Loucy (cell line): ENCODE measurements around the gene SAMD1.

Experiments used
- H2AFZ ChIP-seq: fragments of 200-600 bp; sonication (generic); 2 replicates; pipeline ENCODE4 v1.6.0; 2016; ENCODE audit warnings: antibody characterized with exemption, mild to moderate bottlenecking, low read length, moderate library complexity
- H3F3A ChIP-seq: fragments of 200-600 bp; 2 replicates; pipeline ENCODE4 v1.6.0; 2016; ENCODE audit warnings: antibody characterized with exemption, low read depth, mild to moderate bottlenecking
- H3K27me3 ChIP-seq: fragments of 200-600 bp; sonication (generic); 2 replicates; pipeline ENCODE4 v1.6.1; 2014; ENCODE audit warnings: low read length, mild to moderate bottlenecking; ENCODE audit not compliant: insufficient read depth, poor library complexity, severe bottlenecking
- H3K36me3 ChIP-seq: fragments of 200-600 bp; sonication (generic); 2 replicates; pipeline ENCODE4 v1.6.1; 2016; ENCODE audit warnings: low read length; ENCODE audit not compliant: insufficient read depth
- H3K4me1 ChIP-seq: fragments of 200-600 bp; sonication (generic); 2 replicates; pipeline ENCODE4 v1.5.1; 2014; ENCODE audit warnings: low read length, mild to moderate bottlenecking; ENCODE audit not compliant: insufficient read depth, poor library complexity, severe bottlenecking
- H3K4me2 ChIP-seq: fragments of 200-600 bp; sonication (generic); 2 replicates; pipeline ENCODE4 v1.6.0; 2014; ENCODE audit warnings: antibody characterized with exemption, low read length, low read depth, mild to moderate bottlenecking; ENCODE audit not compliant: poor library complexity, severe bottlenecking
- H3K4me3 ChIP-seq: fragments of 200-600 bp; sonication (generic); 2 replicates; pipeline ENCODE4 v1.5.1; 2014; ENCODE audit warnings: low read length, mild to moderate bottlenecking, mixed read lengths; ENCODE audit not compliant: poor library complexity, severe bottlenecking
- H3K79me2 ChIP-seq: fragments of 200-600 bp; sonication (generic); 2 replicates; pipeline ENCODE4 v1.6.1; 2014; ENCODE audit warnings: low read length; ENCODE audit not compliant: insufficient read depth
- H3K9ac ChIP-seq: fragments of 200-600 bp; sonication (generic); 2 replicates; pipeline ENCODE4 v1.6.0; 2014; ENCODE audit warnings: mild to moderate bottlenecking, low read depth, low read length, moderate library complexity; ENCODE audit not compliant: poor library complexity, severe bottlenecking
- H3K9me2 ChIP-seq: fragments of 200-600 bp; sonication (generic); replicated peaks from 2 replicates; pipeline ENCODE4 v1.6.1; 2016; ENCODE audit warnings: low read depth, low read length, mixed read lengths
- H3K9me3 ChIP-seq: fragments of 200-600 bp; sonication (generic); 2 replicates; pipeline ENCODE4 v1.6.1; 2014; ENCODE audit warnings: mild to moderate bottlenecking, antibody characterized with exemption, low read length, low read depth; ENCODE audit not compliant: insufficient read depth
- H4K20me1 ChIP-seq: fragments of 200-600 bp; sonication (generic); 2 replicates; pipeline ENCODE4 v1.6.0; 2014; ENCODE audit warnings: antibody characterized with exemption, low read length, mild to moderate bottlenecking; ENCODE audit not compliant: insufficient read depth, poor library complexity, severe bottlenecking
- EZH2phosphoT487 ChIP-seq: fragments of 200-600 bp; IDR thresholded peaks from 2 replicates; pipeline ENCODE4 v1.6.1; 2018; ENCODE audit warnings: antibody characterized with exemption, mild to moderate bottlenecking, moderate library complexity, borderline replicate concordance
- TF ChIP-seq, protein P1 (sequence below): fragments of 200-600 bp; sonication (generic); conservative IDR thresholded peaks from 2 replicates; pipeline ENCODE4 v1.5.1; 2014; ENCODE audit warnings: mild to moderate bottlenecking, antibody characterized with exemption, low read length

SAMD1 gene

DNA sequence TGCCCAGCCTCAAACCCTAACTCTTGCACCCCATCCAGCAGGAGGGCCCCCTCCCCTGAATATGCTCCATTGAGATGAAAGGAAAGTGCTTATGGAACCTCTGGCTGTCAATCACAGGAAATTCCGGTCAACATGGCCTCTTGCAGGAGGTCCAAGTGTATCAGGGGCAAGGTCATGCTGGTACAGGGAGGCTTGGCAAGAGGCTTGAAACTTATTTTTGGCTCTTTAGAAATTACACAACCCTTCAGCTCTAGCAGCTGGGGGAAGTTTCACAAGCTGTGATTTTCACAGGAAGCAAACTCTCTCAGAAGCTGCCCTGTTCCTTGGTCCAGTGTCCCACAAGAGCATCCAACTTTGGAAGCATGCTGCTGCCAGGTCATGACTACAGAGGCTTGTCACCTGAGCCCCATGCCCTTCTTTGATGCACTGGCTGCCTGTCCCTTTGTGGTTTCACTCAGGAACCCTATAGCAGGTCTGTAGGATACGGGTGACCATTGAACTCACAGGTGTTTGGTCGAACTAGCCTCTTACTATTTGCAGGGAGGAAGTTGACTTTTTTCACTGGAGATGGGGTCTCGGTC lies 37.5 kb upstream of the SAMD1 start:
- Histone ChIP-seq H3K79me2 (peaks cover 18% of the 10 kb centered on the region), H3K4me3 (no peak overlapping the region), H2AFZ (no peak overlapping the region), H3K4me2 (no peak overlapping the region), H3K9me2 (no peaks in the 10 kb centered on the region), H3F3A (no peaks in the 10 kb centered on the region), H3K36me3 (0 out of 2 replicates have a peak, but pooled peaks cover 3% of the 10 kb centered on the region), H3K4me1 (no peaks in the 10 kb centered on the region), H4K20me1 (no peaks in the 10 kb centered on the region), H3K9ac (no peak overlapping the region), H3K27me3 (no peaks in the 10 kb centered on the region), H3K9me3 (no peaks in the 10 kb centered on the region)
- TF ChIP-seq EZH2phosphoT487, result no peak
- TF ChIP-seq, protein P1, sequence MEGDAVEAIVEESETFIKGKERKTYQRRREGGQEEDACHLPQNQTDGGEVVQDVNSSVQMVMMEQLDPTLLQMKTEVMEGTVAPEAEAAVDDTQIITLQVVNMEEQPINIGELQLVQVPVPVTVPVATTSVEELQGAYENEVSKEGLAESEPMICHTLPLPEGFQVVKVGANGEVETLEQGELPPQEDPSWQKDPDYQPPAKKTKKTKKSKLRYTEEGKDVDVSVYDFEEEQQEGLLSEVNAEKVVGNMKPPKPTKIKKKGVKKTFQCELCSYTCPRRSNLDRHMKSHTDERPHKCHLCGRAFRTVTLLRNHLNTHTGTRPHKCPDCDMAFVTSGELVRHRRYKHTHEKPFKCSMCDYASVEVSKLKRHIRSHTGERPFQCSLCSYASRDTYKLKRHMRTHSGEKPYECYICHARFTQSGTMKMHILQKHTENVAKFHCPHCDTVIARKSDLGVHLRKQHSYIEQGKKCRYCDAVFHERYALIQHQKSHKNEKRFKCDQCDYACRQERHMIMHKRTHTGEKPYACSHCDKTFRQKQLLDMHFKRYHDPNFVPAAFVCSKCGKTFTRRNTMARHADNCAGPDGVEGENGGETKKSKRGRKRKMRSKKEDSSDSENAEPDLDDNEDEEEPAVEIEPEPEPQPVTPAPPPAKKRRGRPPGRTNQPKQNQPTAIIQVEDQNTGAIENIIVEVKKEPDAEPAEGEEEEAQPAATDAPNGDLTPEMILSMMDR, result no peak

DNA sequence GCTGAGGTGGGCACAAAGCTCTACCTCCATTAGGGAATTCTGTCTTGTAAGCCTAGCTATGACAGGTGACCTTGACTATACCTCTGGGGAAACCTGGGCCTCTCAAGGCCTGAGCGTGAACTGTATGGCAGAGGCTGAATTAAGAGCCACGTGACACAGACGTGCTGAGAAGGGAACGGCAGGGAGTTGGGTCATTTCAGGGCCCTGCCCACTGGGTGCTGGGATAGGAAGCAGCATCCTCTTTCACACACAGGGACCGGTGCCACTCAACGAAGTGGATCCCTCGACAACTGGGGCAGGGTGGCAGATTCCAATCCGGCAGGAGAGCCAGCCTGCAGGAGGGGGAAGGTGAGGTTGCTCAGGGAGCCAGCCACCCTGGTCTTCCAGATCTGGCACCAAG lies 36.6 kb upstream of the SAMD1 start:
- H4K20me1 ChIP-seq, result no peaks in the 10 kb centered on the region
- no peaks in the 10 kb centered on the region for H3K9me3 ChIP-seq
- peaks cover 11% of the 10 kb centered on the region; the same call in 1 of the 2 replicates for H3K79me2 ChIP-seq
- TF ChIP-seq EZH2phosphoT487, result no peak
- TF ChIP-seq, protein P1, result no peak
- no peaks in the 10 kb centered on the region for H3K27me3 ChIP-seq
- H3F3A ChIP-seq, result no peaks in the 10 kb centered on the region
- no peak overlapping the region for H3K9ac ChIP-seq
- H3K9me2 ChIP-seq, result no peaks in the 10 kb centered on the region
- 0 out of 2 replicates have a peak, but pooled peaks cover 3% of the 10 kb centered on the region for H3K36me3 ChIP-seq
- no peaks in the 10 kb centered on the region for H3K4me1 ChIP-seq
- H2AFZ ChIP-seq, result no peak overlapping the region
- no peak overlapping the region for H3K4me3 ChIP-seq
- H3K4me2 ChIP-seq, result no peak overlapping the region

DNA sequence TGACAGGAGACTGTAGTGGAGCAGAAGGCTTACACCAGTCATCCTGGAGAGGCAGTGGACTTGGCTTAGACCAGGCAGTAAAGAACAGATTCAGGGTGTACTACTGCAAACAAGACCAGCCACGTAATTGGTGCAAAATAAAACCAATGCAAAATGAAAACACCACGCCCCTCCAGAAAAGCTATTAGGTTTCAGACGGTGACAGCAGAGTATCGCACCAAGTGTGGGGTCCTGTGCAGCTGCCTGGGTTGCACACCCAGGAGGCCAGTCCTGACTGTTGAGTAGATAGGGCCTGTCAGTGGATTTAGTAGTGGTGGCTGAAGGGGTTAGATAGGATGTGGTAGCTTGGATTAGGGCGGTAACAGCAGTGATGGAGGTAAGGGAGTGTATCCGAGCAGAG lies 32.4 kb upstream of the SAMD1 start:
- no peaks in the 10 kb centered on the region for H3K9me3 ChIP-seq
- no peaks in the 10 kb centered on the region for H3K27me3 ChIP-seq
- H3K4me1 ChIP-seq, result peaks cover 10% of the 10 kb centered on the region
- no peak overlapping the region for H2AFZ ChIP-seq
- no peaks in the 10 kb centered on the region for H4K20me1 ChIP-seq
- H3K4me3 ChIP-seq, result no peak overlapping the region
- TF ChIP-seq, protein P1, result no peak
- TF ChIP-seq EZH2phosphoT487, result no peak
- H3K79me2 ChIP-seq, result 0 out of 2 replicates have a peak, but pooled peaks cover 4% of the 10 kb centered on the region
- no peaks in the 10 kb centered on the region for H3K9me2 ChIP-seq
- H3K36me3 ChIP-seq, result peaks cover 3% of the 10 kb centered on the region; the same call in 1 of the 2 replicates
- no peak overlapping the region for H3K9ac ChIP-seq
- no peak overlapping the region for H3K4me2 ChIP-seq
- H3F3A ChIP-seq, result no peaks in the 10 kb centered on the region; the same call in 1 of the 2 replicates
